Stimulated activated CD8-positive, alpha-beta memory T cell treated with anti-CD3 and anti-CD28 coated beads, Interleukin-15, amount 100 ng/mL, for 48 hours (primary cell): ENCODE data around the gene NLGN1.
"Not testable (repeated sequence)": the region's sequence is repeated elsewhere in the genome, so short reads cannot be mapped to it uniquely, and the experiment has no call there.

Experiments
- DNase-seq, 2 donors: peaks; one replicate each; pipeline ENCODE4 v3.0.0-alpha.2; 2020; ENCODE audit warnings: low read depth in 2 of 2

Gene NLGN1

GRCh38 chr3:173429527-173429926 lies 32.0 kb downstream of the NLGN1 start:
- no peak for DNase-seq

GRCh38 chr3:173430576-173430975 lies 33.0 kb downstream of the NLGN1 start:
- no peak for DNase-seq

GRCh38 chr3:173439004-173439403 lies 41.5 kb downstream of the NLGN1 start:
- DNase-seq, result no peak

GRCh38 chr3:173440514-173440913 lies 43.0 kb downstream of the NLGN1 start:
- DNase-seq, result no peak

GRCh38 chr3:173451561-173451960 lies 54.0 kb downstream of the NLGN1 start:
- DNase-seq, result not testable (repeated sequence)

DNA sequence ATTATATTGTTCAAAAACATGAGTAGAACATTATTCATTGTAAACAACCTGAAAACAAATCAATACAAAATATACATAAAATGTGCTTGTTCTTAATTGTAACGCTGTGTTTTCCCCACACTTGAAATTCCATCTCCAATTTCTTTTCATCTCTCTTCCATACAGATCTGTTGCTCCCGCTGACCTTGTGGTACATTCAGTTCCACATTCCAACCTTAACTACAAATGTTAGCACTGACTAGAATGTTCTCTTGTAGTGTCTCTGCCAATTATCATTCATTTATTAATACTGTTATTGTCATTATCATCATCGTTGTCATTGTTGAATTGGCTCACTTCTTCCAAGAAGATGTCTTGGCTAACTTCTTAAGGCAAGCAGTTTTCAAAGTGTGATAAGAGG lies 65.7 kb downstream of the NLGN1 start:
- DNase-seq, result no peak

- no peak for DNase-seq
These were observed 67.6 kb downstream of the NLGN1 start for GRCh38 chr3:173465112-173465511.

DNA sequence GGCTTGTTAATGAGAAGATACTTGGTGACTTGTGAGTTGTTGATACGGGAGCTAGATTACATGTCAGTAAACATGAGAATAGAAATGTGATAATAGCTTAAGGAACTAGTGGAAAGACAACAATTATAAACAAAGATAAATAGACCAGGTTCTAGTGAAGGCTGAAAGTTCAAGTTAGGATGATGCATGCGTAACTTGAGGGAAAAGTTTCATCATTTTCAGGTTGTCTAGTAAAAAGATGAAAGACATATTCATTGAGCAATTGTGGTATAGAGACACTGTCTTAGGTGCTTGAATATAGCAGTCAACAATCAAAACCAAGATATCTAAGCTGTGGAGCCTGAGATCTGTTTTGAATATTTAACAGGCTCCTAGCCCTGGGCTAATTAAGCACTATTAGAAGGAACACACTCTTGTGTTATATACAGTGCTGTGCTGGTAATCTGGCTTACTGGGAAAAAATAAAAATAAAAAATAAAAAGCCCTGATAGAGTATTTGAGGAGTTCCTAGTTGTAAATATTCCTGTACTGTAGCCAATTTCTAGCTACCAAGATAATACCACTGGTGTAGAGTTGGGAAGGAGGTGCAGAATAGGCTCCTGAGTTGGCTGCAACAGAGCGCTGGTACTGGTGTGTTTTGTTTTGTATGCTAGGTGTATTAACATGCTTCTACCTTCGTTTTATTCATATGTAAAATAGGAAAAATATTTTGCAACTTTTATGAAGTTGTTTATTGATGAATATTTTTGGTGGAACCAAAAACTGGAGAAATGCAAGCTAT lies 68.5 kb downstream of the NLGN1 start:
- DNase-seq, result no peak

GRCh38 chr3:173467501-173467900 lies 70.0 kb downstream of the NLGN1 start:
- no peak for DNase-seq

DNA sequence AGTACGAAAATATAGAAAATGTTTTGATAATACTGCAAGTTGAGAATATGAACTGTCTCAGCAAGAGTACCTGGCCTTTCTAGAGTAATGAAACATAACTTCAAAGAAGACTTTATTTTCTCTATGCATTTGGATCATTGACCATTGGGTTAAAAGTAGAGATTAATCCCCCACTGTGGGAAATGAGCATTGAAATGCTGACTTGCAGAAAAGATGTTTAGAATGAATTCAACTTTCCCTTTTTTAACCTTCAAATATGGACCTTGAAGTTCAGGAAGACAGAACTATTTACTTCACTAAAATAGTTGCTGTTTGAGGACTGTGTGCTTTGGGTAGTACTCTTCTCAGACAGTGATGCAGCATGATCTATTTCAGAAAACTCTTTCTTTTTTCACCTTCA lies 75.7 kb downstream of the NLGN1 start:
- DNase-seq, result no peak

DNA sequence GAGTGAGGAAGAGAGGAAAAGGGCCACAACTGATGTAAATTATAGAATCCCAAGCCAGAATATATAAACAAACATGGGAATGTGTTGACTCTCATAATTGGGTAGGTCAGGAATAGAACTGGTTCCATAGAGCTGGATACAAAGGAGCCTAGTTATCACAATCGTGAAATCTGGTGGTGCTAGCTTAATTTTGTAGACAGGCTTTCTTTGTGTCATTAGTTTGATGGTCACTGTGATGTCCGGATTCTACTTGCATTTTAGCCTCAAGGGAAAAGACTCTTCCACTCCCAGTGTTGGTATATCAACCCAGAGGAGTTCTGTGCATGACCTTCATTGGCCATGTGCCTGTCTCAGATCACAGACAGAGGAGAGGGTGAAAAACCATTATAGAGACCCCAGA lies 81.8 kb downstream of the NLGN1 start:
- DNase-seq, result no peak

GRCh38 chr3:173501931-173502489 lies 104.5 kb downstream of the NLGN1 start:
- DNase-seq, result no peak

- DNase-seq, result no peak
These were observed 105.5 kb downstream of the NLGN1 start for GRCh38 chr3:173502983-173503568.

GRCh38 chr3:173510565-173510964 lies 113.0 kb downstream of the NLGN1 start:
- DNase-seq, result no peak

DNA sequence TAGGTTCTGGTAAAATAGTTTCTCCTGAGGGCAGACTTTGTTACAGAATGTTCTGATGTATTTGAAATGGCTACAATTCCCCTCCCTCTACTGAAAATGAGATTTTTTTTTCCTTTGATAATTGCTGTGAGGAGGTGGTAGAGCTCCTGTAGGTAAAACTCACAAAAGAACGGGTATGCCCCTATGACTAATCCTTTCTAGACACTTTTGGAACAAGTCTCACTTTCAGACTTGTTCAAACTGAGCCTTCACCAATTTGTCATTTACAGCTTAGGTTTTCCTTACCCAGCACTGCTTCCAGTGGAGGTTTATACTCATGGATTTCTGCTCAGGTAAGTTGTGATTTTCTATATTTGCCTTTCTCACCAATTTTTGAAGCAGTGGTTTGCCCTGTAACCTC lies 115.6 kb downstream of the NLGN1 start:
- no peak for DNase-seq

DNA sequence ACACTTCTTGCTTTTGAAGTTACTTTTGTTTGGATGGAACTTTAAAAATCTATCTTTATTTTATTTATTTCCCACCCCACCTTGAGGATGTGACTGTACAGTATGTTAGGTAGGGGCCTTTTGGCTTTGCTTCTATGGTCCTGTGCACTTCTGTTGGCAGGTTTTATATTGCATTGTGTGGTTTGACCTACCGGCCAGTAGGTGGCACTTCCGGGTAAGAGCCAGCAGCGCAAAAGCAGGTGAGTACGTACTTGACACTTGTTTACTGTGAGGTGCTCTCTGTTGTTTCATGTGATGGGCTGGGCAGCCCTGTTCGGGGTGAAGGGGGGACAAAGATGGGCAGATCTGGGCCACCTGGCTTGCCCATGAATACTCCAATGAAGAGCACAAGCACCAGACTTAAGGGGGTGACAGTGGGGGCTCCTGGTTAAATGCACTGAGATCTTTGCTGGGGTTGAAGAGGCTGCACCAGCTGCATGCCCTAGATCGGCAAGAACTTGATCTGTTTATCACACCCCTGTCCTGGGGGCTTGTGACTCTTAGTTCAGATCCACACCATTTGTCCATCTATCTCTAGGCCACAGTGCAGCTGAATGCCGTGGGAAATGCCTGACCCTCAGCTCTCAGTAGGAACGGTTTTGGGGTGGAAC lies 131.6 kb downstream of the NLGN1 start:
- DNase-seq, result no peak

DNA sequence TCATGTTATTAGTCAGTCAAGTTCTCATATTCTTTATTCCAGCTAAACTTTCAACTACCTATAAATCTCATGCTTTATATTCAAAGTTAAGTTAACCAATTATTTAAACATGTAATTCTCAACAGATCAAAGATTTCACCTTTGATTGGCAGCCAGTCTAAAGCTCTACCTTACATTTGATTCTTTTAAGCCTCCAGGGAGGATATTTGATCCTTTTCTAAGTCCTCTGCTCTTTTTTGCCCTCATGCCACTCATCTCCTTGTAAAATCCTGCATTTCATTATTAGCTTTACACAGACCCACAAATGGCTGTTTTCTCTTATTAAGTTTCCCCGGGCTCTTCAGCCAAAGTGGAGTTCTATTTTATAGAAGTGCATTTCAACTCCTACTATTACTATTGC lies 134.1 kb downstream of the NLGN1 start:
- no peak for DNase-seq

DNA sequence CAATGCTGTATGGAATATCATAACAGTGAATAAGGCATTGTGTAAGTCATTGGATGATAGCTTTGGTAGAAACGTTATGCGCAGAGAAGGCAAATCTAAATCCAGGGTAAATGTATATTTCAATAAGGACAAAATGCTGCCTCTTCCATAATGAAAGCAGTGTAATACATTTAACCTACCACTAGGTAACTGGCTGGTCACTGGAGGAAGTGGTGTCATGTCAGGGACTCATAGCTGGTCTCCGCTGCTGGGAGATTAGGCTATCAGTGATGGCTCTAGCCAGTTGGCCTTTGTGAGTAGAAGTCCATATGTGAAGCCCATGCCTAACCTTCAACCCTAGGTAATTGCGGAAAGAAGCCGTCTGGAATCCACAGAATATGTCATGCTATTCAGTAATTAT lies 140.9 kb downstream of the NLGN1 start:
- no peak for DNase-seq

DNA sequence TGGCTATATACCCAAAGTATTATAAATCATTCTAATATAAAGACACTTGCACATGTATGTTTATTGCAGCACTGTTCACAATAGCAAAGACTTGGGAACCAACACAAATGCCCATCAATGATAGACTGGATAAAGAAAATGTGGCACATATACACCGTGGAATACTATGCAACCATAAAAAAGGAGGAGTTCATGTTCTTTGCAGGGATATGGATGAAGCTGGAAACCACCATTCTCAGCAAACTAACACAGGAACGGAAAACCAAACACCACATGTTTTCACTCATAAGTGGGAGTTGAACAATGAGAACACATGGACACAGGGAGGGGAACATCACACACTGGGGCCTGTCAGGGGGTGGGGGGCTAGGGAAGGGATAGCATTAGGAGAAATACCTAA lies 148.0 kb downstream of the NLGN1 start:
- DNase-seq, result not testable (repeated sequence)

GRCh38 chr3:173547070-173547469 lies 149.5 kb downstream of the NLGN1 start:
- DNase-seq, result no peak

GRCh38 chr3:173548261-173548660 lies 150.7 kb downstream of the NLGN1 start:
- DNase-seq, result no peak

GRCh38 chr3:173552526-173552925 lies 155.0 kb downstream of the NLGN1 start:
- DNase-seq, result no peak
